HG03432 (cell line): ENCODE data around the gene CFAP91.
"Not testable (repeated sequence)": the region's sequence is repeated elsewhere in the genome, so short reads cannot be mapped to it uniquely, and the experiment has no call there.

Experiments used
- ATAC-seq: cut with Tn5 transposase; IDR thresholded peaks from one replicate; pipeline ENCODE4 v1.9.1; 2021; ENCODE audit warnings: mild to moderate bottlenecking, moderate library complexity; ENCODE audit not compliant: unreplicated experiment

The CFAP91 gene

DNA sequence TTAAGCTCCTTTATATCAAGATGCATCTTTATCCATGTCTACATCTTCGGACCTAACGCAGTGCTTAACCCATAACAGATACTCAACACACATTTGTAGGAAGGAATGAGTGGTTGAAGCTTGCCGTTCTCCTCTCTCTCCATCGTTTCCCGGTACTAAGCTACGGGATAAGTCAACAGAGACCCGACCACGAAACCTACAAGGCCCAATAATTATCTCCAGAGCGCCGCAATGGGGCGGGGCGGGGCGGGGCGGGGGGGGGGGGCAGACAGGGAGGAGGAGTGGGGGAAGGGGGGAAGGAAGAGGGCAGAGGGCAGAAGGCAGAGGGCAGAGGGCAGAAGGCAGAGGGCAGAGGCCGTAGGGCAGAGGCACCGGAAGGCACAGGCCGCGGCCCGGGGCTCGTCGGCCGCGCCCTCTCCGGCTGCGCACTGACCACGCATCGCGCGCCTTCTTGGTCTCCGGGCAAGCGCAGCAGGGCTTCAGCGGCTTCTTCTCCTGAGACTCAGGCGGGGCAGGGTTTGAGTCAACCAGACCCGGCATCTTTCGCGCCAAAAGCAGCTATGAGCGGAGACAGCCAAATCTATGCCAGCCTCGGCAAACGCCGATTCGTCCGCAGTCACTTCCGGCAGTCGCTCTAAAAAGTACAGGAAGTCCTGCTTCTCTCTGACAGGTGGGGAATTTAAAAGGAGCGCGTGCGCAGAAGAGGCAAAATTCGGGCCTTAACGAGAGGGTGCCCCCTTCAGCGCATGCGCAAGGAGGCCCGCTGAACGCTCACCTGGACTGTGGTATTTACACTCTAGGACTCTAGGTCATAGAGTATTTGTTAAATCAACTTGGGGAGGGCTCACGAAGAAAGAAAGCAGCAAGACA is 25.8 kb upstream of the CFAP91 start, which contains the start of gene COX17:
TSS of gene COX17 (minus strand) at position 636 of the 870 bp plus-strand sequence. CDS start at position 540, 96 bp downstream.
- peak; percentile 92 for ATAC-seq

GRCh38 chr3:119677641-119677934 is 25.2 kb upstream of the CFAP91 start:
- no peak for ATAC-seq

DNA sequence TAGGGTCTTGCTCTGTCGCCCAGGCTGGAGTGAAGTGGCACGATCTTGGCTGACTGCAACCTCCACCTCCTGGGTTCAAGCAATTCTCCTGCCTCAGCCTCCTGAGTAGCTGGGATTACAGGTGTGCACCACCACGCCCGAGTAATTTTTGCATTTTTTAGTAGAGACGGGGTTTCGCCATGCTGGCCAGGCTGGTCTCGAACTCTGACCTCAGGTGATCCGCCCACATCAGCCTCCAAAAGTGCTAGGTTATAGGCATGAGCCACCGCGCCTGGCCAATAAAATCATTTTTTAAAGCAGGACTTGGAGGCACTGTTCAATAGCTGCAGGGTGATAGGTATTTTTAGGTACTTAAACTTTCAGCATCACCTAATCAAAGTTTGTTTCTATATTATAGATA is 24.6 kb upstream of the CFAP91 start:
- ATAC-seq = not testable (repeated sequence)

DNA sequence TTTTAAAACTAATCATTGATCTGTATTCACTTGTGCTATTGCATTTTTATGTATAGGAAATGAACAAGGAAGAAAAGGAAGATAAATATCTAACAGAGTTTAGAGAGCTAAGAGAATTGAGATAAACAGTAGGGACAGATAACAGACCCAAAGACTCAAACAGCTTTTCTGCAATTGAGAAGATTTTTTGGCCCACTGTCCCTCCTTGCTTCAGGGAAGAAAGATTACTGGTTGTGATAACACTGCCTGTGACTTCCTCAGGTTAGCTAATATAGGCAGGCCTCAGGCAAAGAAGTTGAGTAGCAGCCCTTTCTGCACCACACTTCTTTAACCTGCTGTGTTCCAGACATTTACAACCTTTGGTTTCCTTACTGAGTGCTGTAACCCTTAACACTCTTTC is 22.9 kb upstream of the CFAP91 start:
- ATAC-seq = no peak

DNA sequence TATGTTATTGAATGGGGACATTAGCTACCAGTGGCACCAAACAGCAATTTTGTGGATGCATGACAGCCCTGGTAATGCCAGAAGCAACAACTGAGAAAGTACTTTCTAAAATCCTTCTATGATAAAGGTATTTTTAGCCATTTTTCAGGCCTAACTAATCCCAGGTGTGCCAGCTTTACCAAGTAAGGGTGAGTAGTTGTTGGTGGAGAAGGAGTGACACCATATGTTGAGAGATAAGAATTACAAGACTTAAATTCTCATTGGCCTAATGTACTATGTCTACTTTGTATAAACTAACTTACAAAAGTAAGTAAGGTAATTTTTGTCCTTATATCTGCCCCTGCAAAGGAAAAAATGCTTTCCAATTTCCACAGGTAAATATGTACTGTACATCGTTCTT is 21.5 kb upstream of the CFAP91 start:
- ATAC-seq = peak; percentile 25

- no peak for ATAC-seq
Measured at GRCh38 chr3:119683421-119683820, 19.4 kb upstream of the CFAP91 start.

GRCh38 chr3:119690043-119690656 is 12.7 kb upstream of the CFAP91 start:
- ATAC-seq = no peak

DNA sequence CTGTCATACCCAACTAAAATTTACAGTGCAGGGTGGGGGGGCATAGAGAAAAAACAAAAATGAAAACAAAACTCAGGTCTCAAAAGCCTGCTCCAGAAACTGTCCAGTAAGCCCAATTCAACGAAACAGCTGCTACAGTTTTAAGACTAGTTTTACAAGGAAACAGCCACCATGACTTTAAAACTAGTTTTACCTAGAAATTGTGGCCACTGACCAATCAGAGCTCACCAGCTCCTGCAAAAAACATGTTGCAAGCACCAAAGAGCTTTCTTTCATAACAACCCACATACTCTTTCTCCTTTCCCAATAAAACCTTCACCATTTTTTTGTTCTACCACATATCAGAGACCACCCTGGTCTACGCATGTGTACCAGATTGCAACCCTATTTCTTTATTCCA is 7.3 kb upstream of the CFAP91 start:
- ATAC-seq = no peak

GRCh38 chr3:119697394-119697793 is 5.4 kb upstream of the CFAP91 start:
- ATAC-seq = peak; percentile 79

DNA sequence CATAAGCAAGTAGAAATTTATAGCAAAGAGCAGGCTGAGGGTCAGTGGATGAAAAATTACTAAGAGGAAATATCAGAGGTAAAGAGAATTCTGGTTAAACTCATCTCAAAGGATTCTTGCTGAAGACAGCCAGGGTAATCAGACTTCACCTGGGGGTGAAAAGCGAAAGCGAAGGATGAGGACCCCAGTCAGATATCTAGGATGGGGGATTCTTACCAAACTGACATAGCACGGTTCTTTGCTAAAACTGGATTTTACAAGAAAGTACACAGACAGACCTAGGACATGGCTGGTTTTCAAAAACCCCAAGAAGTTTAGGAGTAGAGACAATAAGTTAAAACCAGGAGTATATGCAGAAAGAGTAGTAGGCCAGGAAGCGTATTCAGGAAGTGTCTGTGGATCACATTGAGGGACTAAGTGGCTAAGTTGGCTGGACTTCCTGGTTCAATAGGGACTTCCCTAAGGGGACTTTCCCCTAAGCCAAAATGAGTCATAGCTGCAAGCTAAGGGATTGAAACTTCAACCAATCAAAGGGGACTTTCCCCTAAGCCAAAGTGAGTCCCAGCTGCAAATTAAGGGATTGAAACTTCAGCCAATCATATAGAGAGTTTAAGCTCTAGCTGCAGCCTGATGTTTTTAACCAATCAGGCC is 2.4 kb upstream of the CFAP91 start:
- ATAC-seq = peak; percentile 28

DNA sequence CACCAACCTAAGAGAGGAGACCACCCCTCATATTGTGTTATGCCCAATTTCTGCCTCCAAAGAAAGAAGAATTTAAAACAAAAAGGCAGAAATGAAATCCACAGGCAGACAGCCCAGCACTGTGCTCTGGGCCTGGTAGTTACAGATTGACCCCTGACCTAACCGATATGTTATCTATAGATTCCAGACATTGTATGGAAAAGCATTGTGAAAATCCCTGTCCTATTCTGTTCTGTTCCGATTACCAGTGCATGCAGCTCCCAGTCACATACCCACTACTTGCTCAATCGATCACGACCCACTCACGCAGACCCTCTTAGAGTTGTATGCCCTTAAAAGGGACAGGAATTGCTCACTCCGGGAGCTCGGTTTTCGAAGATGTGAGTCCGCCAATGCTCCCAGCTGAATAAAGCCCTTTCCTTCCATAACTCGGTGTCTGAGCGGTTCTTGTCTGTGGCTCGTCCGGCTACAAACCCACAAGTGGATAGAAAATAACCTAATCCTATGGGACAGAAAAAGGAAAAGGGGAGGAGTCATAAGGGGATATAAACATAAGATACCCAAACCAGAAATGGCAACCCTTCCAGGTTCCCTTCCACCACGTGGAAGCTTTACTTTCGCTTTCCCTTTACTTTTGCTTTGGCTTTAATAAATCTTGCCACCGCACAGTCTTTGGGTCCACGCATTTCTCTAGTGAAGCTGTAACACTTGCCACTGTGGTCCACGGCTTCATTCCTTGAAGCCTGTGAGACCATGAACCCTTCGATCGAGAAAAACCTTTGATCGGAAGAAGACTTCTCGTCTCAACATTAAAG is 1.7 kb upstream of the CFAP91 start:
- ATAC-seq = peak; percentile 5

DNA sequence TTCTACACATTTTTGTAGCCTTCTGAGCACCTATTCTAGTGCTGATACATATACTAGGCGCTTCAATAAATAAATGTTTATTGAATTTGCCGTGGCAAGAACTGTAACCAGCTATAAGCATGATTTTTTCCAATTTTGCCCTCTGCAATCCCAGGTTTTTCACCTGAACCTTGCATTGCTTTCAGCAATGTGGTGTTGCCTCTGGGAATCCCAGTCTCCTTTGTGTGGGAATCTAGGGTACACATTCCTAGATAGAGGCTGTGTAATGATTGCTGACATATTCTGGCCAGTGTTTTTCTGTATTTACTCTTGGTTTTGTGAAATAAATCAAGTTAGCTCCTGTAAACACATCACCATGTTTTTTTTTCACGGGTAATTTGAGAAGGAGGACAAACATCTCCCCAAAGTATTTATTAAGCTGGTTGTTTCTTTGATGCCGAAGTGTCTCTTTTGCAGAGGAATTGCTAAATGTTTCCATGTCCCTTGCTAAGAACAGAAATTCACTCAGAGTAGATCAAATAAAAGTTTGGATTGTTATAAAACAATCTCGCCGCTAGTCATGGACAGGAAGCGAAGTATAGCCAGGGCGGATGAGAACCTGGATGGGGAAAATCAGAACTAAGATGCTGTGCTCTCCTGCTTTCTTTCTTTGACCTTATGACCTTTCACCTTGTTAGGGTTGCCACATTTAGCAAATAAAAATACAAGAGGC is 1.2 kb downstream of the CFAP91 start:
- no peak for ATAC-seq

GRCh38 chr3:119715105-119715504 is 12.3 kb downstream of the CFAP91 start:
- ATAC-seq = no peak

- ATAC-seq = no peak
Measured at GRCh38 chr3:119716998-119717397, 14.2 kb downstream of the CFAP91 start.

- no peak for ATAC-seq
Measured at GRCh38 chr3:119717520-119717919, 14.7 kb downstream of the CFAP91 start.

- ATAC-seq = no peak
Measured at GRCh38 chr3:119723022-119723421, 20.2 kb downstream of the CFAP91 start.

DNA sequence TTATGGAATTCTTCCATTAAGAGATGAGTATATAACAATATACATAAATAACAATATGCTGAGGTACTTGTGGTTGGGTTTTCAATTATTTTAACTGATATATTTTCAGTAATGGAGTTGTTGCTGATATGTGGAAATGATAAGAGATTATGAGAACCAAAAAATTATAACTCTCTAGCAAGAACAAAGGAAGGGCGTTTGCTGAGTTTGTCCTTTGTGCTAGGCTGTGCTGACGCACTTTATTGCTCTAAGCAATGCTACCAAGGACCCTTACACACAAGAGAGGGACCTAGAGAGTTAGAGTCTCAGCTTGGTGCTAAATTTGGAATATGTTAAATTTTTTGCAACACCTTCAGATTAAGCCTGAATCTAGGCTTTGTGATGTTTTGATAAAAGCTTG is 24.1 kb downstream of the CFAP91 start:
- ATAC-seq = no peak

DNA sequence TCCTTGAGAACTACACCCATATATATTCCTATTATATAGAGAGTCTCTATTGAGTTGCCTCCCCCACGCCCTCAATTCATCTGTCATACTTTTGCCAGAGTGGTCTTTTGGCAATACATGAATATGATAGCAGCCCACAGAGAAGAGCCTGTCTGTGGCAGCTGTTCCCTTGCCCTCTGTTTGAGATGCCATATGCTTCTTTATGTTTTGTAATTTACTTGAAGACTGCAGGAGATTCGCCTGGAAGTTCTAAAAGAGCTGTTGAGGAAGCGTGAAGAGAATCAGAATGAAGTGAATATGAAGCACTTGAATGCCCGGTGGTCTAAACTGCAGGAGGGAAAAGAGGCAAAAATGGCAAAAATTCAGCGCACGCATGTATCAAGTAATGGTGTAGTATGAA is 27.2 kb downstream of the CFAP91 start:
- no peak for ATAC-seq

DNA sequence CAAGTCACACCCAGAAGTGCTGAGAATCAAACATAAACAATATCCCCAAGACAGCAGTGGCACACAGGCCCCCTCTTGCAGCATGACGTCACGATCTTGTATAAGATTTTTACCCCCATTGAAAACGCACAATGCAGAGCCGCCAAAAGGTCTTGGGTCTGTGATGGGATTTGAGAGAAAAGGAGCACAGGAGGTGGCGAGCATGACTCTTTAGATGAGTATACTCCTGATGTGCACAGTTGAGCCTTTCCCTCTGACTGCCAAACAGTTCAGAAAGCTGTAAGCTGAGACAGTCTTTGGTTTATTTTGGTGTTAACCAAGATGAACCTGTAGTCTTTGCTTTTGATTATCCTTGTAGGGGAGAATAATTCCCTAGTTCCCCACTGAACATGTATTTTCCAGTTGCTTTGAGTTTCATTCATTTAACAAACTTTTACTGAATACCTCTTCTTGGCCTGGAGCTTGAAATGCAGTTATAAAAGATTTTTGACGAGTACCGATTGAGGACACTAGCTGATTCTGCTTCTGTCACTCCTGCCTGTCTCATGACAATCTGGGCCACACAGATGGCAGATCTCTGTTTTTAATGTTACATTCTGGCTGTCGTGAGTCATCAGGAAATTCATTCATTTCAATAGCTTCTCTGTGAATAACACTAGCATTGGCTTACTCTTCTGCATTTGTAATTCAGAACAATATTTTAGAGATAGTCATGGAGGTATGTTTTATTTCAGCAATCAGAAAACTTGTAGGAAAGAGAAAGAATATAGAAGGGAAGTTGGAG is 28.9 kb downstream of the CFAP91 start:
- no peak for ATAC-seq

- ATAC-seq = no peak
Measured at GRCh38 chr3:119733812-119734211, 31.0 kb downstream of the CFAP91 start.
